ENCODE data around the gene MED27.

Gene MED27

DNA sequence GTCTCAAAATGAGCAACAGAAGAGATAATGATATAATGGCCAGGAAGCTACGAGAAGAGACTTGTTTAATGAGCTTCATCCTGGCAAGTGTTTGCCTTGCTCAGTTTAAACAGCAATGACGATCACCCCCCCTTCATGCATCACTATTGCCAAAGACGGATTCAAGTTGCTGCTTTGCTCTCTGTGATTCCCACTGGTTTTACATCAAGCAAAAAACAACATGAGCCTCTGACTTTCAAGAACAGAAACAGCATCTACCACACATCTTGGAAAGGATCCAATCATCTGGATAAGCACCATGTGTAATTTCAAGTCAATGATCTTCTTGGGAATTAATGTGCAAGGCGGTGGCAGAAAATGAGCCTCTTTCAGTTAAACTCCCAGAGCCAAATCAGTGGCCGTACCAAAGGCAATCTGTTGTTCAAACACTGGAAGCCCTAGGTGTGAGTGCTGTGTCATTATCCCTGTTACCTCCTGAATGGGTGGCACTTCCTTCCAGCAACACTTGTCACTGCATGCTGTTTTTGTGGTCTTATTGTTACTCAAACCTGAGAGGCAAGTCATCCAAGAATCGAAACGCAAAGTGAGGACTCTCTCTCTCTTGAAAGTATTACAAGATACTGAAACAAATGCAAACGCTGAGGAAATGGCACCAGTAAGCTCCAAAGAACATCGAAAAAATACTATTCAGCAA, 72.8 kb downstream of the MED27 start:
- Mint-ChIP-seq H3K36me3 (no peaks in the 10 kb centered on the region), H3K4me3 (peak overlapping the region; percentile 10), H3K4me1 (peaks cover 67% of the 10 kb centered on the region), H3K27ac (peak overlapping the region; percentile 45), H3K9me3 (no peaks in the 10 kb centered on the region)
- ATAC-seq: peak; percentile 100
- peak; percentile 24 to 72 for DNase-seq (ENCODE audit: low spot score in 2 of 2)

DNA sequence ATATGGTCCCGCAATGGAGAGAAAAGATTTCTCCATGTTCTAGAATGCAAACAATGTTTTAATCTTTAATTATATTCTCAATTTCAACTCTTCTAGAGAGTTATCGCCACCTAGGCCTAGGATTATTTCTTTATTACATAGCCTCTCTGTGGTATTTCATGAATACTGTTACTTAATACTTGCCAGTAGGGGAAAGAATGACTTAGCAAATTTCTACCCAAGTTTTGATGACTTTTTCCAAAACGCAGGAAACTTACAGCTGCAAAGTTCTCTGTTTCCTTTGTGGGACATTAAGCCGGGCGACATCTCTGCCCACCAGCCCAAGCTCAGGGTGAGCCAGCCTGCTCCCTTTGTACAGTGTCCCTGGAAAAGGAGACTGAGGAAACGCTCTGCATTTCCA, 73.8 kb downstream of the MED27 start:
- no peak overlapping the region for H3K4me3 Mint-ChIP-seq

DNA sequence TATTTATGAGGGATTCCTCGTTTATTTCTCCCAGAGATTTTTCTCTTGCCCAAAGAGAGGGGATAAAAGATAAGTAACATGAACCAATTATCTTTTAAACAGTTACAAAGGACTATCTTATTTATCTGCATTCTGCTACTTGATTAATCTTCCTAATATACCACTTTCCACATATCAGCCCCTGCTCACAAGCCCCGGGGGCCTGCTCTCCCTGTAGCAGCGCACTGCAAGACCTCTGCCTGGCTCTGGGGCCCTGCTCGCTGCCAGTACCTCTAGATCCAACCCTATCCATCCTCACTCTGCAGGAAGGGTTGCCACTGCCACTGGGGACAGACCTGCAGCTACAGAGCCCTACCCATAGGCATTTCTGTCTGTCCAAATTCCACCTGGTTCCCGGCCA, 75.3 kb downstream of the MED27 start:
- ATAC-seq: no peak
- H3K27ac Mint-ChIP-seq: no peak overlapping the region
- H3K4me1 Mint-ChIP-seq: peaks cover 87% of the 10 kb centered on the region
- no peak overlapping the region for H3K4me3 Mint-ChIP-seq
- H3K9me3 Mint-ChIP-seq: no peaks in the 10 kb centered on the region
- no peak for DNase-seq (ENCODE audit: low spot score in 2 of 2)
- H3K36me3 Mint-ChIP-seq: peaks cover 6% of the 10 kb centered on the region

More for the DNA sequence above, 73.8 kb downstream of the MED27 start:
- DNase-seq (ENCODE audit: low spot score in 2 of 2) (no peak), ATAC-seq (no peak)
- peaks cover 72% of the 10 kb centered on the region for H3K4me1 Mint-ChIP-seq
- H3K36me3 Mint-ChIP-seq: no peaks in the 10 kb centered on the region
- peak overlapping the region; percentile 45 for H3K27ac Mint-ChIP-seq
- H3K9me3 Mint-ChIP-seq: no peaks in the 10 kb centered on the region

DNA sequence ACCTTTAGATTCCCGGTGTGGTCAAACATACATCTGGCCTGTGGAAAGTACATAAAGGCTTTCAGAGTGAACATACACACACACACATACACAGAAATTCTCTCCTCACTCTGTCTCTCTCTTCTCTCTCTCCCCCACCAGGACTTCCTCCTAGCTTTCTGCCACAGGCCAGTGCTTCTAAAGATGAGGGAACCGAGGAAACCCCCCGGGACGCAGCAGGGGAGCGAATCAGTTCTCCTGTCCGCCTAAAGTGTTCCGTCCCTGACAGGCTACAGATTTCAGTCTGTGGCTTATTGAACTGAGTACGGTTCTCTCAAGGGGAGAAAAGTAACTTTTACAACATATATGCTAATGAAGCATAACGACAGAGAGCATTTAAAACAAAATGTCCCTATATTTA, 75.8 kb downstream of the MED27 start:
- Mint-ChIP-seq H3K27ac (no peak overlapping the region), H3K4me1 (peaks cover 85% of the 10 kb centered on the region), H3K36me3 (peaks cover 6% of the 10 kb centered on the region), H3K9me3 (no peaks in the 10 kb centered on the region), H3K4me3 (no peak overlapping the region)
- DNase-seq (ENCODE audit: low spot score in 2 of 2) (no peak), ATAC-seq (no peak)

DNA sequence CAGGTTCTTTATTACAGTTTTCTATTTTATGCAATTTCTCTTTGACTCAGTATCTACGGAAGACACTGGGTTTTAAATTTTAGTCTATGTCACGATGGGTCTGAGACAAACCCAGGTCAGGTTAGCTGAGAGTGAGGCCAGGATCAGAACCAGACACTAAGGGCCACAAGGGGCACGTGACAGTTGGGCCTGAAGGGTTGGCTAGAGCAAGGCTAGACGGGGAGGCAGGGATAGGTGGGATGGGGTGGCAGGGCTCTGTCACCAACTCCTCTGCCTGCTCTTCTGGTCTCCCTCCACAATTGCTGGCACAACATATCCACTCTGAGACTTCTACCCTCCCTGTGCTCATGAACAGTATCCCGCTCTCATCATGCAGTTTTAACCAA, 76.4 kb downstream of the MED27 start:
- Mint-ChIP-seq H3K9me3 (no peaks in the 10 kb centered on the region), H3K27ac (no peak overlapping the region), H3K36me3 (peaks cover 6% of the 10 kb centered on the region), H3K4me3 (no peak overlapping the region), H3K4me1 (peaks cover 79% of the 10 kb centered on the region)
- no peak for DNase-seq (ENCODE audit: low spot score in 2 of 2)
- ATAC-seq: no peak

DNA sequence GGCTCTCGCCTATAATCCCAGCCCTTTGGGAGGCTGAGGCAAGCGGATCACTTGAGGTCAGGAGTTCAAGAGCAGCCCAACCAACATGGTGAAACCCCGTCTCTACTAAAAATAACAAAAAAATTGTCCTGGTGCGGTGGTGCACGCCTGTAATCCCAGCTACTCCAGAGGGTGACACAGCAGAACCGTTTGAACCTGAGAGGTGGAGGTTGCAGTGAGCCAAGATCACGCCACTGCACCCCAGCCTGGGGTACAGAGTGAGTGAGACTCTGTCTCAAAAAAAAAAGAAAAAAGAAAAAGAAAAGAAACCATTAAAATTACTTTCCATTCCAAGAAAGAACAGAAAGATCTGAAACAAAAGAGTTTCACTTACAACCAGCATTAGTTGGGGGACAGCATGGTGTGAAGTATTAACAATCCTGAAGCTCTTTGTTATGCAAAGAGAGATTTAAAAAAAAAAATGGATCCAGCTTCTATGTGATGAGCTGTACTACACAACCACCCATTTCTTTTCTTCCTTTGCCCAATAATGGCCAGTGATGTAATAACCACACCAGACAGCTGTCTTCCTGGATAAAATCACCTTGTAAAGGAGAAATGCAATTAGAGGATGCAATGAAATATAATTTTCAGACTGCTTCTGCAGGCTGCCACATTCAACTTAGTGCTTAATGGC, 76.9 kb downstream of the MED27 start:
- DNase-seq (ENCODE audit: low spot score in 2 of 2) (no peak), ATAC-seq (no peak)
- H3K36me3 Mint-ChIP-seq: peaks cover 6% of the 10 kb centered on the region

DNA sequence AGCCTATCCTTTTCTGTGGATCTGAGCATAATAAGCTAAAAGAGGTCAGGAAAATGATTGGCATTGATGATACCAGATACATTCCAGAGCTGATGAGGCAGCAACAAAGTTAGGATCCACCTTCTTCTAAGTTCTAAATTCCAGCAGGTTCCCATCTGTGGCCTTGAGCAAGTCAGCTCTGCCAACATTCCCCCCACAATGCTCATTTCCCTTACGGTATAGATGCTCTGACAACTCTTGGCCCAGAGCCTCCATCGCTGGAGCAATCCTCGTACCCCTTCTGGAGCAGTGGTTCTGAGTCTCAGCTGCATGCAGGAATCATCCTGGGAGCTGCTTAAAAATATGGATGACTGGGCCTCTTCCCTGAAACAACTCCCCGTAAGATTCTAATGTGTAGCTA, 78.1 kb downstream of the MED27 start:
- DNase-seq (ENCODE audit: low spot score in 2 of 2) (no peak), ATAC-seq (no peak)
- Mint-ChIP-seq H3K4me1 (peaks cover 69% of the 10 kb centered on the region), H3K27ac (no peak overlapping the region), H3K4me3 (no peak overlapping the region), H3K36me3 (peaks cover 6% of the 10 kb centered on the region), H3K9me3 (no peaks in the 10 kb centered on the region)

More for the DNA sequence above, 76.9 kb downstream of the MED27 start:
- Mint-ChIP-seq H3K4me1 (peaks cover 77% of the 10 kb centered on the region), H3K4me3 (no peak overlapping the region), H3K27ac (no peak overlapping the region), H3K9me3 (no peaks in the 10 kb centered on the region)

DNA sequence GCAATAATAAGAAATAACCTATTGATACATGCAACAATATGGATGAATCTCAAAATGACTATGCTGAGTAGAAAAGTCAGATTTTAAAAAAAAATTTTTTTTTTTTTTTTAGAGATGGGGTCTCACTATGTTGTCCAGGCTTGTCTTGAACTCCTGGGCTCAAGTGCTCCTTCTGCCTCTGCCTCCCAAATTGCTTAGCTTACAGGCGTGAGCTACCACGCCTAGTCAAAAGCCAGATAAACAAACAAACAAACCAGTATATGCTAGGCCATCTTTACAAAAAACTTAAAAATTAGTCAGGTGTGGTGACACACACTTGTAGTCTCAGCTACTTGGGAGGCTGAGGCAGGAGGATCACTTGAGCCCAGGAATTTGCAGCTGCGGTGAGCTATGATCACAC, 79.0 kb downstream of the MED27 start:
- no peak overlapping the region for H3K4me3 Mint-ChIP-seq

DNA sequence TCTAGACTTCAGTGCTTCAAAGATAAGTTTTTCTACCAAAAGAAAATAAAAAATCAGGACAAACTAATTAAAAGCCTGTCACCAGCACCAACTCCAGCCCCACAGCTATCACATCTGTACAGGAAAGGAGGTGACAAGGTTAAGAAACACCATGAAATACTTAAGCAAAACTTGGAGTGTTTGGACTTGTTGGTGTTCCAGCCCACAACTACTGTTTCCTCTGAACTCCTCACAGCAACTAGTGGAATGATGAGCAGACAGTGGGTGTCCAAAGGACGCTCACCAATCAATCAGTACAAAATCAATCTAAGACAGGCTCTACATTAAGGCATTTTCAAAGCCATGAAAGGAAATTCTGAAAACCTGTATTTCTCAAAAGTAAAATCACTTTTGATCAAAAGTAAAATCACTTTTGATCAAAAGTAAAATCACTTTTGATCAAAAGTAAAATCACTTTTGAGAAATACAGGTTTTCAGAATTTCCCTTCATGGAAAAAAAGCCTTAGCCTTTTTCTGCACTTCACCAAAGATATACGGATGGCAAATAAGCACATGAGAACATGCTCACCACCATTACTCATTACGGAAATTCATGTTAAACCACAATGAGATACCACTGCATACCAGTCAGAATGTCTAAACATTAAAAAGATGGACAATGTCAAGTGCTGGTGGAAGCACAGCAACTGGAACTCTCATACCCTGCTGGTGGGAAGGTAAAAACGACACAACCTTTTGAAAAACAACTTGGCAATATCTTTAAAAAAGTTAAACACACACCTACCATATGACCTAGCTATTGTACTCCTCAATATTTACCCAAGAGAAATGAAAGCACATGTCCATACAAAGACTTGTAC, 79.7 kb downstream of the MED27 start:
- DNase-seq (ENCODE audit: low spot score in 2 of 2) (no peak), ATAC-seq (peak; percentile 94)
- H3K4me3 Mint-ChIP-seq: no peak overlapping the region
- peaks cover 61% of the 10 kb centered on the region for H3K4me1 Mint-ChIP-seq
- H3K9me3 Mint-ChIP-seq: no peaks in the 10 kb centered on the region
- H3K27ac Mint-ChIP-seq: no peak overlapping the region
- H3K36me3 Mint-ChIP-seq: peaks cover 7% of the 10 kb centered on the region

More for the DNA sequence above, 79.0 kb downstream of the MED27 start:
- H3K9me3 Mint-ChIP-seq: no peaks in the 10 kb centered on the region
- H3K4me1 Mint-ChIP-seq: peaks cover 63% of the 10 kb centered on the region
- H3K27ac Mint-ChIP-seq: no peak overlapping the region
- peaks cover 6% of the 10 kb centered on the region for H3K36me3 Mint-ChIP-seq
- no peak for ATAC-seq
- DNase-seq (ENCODE audit: low spot score in 2 of 2): no peak

DNA sequence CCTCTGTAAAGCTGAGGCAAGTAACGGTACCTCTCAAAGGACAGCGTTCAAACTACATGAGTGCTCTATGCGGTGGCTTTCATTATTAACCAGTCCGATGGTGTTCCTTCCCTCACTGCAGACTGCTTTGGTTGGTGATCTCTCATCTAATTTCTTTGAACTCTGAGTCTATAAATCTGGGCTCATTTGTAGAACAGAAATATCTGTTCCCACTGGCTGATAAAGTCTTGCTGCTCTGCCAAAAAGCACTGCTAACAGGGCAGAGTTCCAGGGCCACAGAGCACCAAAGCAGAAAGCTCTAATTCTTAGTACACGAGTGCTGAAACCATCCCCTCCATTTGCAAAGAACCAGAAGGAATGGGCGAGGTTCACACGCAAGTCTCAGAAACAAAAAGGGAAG, 81.9 kb downstream of the MED27 start:
- H3K4me3 Mint-ChIP-seq: no peak overlapping the region
- peaks cover 39% of the 10 kb centered on the region for H3K4me1 Mint-ChIP-seq
- no peaks in the 10 kb centered on the region for H3K9me3 Mint-ChIP-seq
- H3K27ac Mint-ChIP-seq: no peak overlapping the region
- no peak for DNase-seq (ENCODE audit: low spot score in 2 of 2)
- no peak for ATAC-seq
- peaks cover 11% of the 10 kb centered on the region for H3K36me3 Mint-ChIP-seq

DNA sequence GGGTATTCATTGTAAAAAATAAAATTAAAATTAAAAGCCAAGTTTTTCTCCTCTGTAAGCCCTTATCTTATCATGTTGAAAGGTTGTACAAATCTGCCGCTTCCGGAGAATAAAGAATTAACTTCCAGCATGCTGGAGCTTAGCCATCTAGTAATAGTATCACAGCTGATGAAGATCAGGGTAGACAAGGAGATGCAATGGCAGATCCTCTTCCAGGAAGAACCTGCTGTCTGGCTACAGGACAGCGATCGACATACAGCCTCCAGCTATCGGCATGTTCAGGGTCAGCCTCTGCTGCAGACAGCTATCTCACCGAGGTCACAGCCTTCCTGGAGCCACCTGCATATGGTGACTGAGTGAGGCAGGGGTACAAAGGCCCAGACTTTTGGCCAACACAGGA, 82.6 kb downstream of the MED27 start:
- peaks cover 11% of the 10 kb centered on the region for H3K36me3 Mint-ChIP-seq
- H3K27ac Mint-ChIP-seq: no peak overlapping the region
- H3K9me3 Mint-ChIP-seq: no peaks in the 10 kb centered on the region
- ATAC-seq (no peak), DNase-seq (ENCODE audit: low spot score in 2 of 2) (no peak)
- H3K4me1 Mint-ChIP-seq: peaks cover 32% of the 10 kb centered on the region
- no peak overlapping the region for H3K4me3 Mint-ChIP-seq

DNA sequence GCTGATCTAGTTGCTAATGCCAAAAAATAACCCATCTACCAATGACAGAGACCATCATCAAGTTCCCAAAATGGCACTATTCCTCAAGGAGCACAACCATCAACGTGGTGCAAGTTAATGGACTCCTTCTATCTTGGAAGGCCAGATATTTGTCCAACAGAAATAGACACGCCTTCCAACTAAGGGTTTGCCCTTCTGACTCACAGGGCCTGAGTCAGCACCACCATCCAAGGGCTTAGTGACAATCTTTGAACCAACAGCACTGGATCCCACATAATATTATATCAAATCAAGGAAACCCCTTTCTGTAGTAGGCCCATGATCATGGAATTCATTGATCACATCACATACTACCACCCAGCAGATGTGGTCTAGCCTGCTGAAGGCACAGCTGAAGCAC, 84.3 kb downstream of the MED27 start:
- ATAC-seq (no peak), DNase-seq (ENCODE audit: low spot score in 2 of 2) (no peak)
- Mint-ChIP-seq H3K27ac (no peak overlapping the region), H3K36me3 (peaks cover 10% of the 10 kb centered on the region), H3K9me3 (no peaks in the 10 kb centered on the region), H3K4me3 (no peak overlapping the region), H3K4me1 (peaks cover 20% of the 10 kb centered on the region)

DNA sequence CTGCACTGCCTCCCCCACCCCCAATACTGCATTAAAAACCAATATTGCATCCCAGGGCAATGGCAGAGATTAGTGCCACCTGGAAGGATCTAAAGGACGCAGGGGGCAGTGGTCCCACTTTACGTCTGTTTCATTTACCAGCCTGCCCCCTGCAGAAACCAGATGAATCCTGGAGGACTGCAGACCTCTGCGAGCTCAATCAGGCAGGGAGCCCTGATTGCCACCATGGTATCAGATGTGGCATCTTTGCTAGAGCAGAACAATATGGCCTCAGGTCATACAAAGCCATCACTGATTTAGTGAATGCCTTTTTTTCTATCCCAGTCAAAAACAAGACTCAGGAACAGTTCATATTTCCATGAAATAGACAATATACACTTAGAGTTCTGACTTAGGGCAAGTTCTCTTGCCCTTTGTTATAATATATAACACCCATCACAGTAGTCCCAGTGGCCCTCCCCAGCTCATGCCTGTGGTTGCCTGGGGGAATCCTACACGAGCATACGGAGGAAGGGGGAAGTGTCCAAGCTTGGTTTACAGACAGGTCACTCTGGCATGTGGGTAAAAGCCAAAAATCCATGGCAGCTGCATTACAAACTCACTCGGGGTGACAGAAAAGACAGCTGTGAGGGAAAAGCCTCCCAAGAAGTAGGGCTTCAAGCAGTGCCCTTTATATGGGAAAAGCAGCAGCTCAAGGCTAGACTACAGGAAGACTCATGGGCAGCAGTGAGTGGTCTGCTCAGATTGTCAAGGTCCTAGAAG, 85.1 kb downstream of the MED27 start:
- ATAC-seq (no peak), DNase-seq (ENCODE audit: low spot score in 2 of 2) (no peak)
- H3K9me3 Mint-ChIP-seq: no peaks in the 10 kb centered on the region
- H3K4me3 Mint-ChIP-seq: no peak overlapping the region
- no peak overlapping the region for H3K27ac Mint-ChIP-seq
- peaks cover 5% of the 10 kb centered on the region for H3K36me3 Mint-ChIP-seq
- peaks cover 12% of the 10 kb centered on the region for H3K4me1 Mint-ChIP-seq

DNA sequence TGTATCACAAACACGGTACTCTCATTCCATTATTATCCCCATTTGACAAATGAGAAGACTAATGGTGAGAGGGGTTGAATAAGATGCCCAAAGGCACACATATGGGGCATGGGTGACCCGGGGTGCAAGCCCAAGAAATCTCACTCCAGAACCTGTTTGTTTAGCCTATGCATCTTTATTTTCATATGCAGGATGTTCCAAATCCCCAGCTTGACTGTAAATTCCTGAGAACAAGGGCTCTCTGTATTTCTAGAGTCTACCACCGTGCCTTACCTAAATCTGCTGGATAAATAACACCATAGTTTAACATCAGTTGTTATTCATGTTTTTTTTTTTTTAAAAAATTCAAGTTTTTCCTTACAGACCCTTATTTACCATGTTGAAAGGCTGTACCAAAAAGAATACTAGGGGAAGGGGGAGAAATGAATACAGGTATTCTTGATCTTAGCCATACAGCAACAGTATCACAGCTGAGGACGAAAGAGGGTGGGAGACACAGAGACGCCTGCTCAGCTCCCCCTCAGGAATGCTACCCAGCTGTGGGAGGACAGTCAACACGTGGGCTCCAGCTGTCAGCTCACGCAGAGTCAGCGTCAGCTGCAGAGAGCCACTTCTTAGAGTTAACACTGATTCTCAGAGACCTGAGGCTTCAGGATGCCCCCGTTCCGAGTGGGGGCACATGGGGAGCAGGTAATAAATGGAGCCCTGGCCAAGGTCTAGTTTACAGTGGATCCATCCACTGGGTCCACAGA, 86.6 kb downstream of the MED27 start:
- Mint-ChIP-seq H3K4me3 (no peak overlapping the region), H3K36me3 (peaks cover 5% of the 10 kb centered on the region), H3K4me1 (peaks cover 7% of the 10 kb centered on the region), H3K9me3 (no peaks in the 10 kb centered on the region), H3K27ac (no peak overlapping the region)
- ATAC-seq (no peak), DNase-seq (ENCODE audit: low spot score in 2 of 2) (no peak)

Data from stimulated activated effector memory CD8-positive, alpha-beta T cell treated with anti-CD3 and anti-CD28 coated beads, Interleukin-12 subunit alpha, Interleukin-12 subunit beta, amount 100 ng/mL, for 72 hours (primary cell).